ENCODE data around the gene TGFBR3L. TPM values are rescaled to one million over a fixed set of nuclear protein-coding genes. Genes with fewer than 3 reads are reported as not detected.

TGFBR3L gene
- total and polyA plus RNA-seq, 2 of the 8 experiments (the other 6 are each of a cell fraction or from before 2014, with no cell fraction given) = 3.1 to 3.7 TPM

- H4K20me1 ChIP-seq (replicated peaks in 1 of 2; ENCODE audit: control insufficient read depth in 1 of 2, insufficient read depth in 2 of 2, low read length in 2 of 2) = peaks cover 0 to 3% of the 10 kb centered on the region in 2 experiments
- H4K91ac ChIP-seq (replicated peaks; ENCODE audit: insufficient read length, low read length) = no peak overlapping the region
- H2AFZ ChIP-seq (ENCODE audit: low read length) = no peak overlapping the region
- ChIA-PET CTCF (ENCODE audit: partially characterized antibody) (interaction anchor here (1.0 to 3.4 kb wide), 10 partner anchors 10 to 545 kb away, joined by 3 to 21 read pairs (median 6); partner anchors contain the start of genes LRRC8E and TGFBR3L), POLR2A (ENCODE audit: partially characterized antibody) (interaction anchor here (2.3 to 2.8 kb wide), 3 partner anchors 13 to 45 kb away, joined by 8 to 10 read pairs (median 8); partner anchors contain the start of gene TIMM44)
- H2AK5ac ChIP-seq (ENCODE audit: low read depth, low read length) = no peak overlapping the region
- no peaks in the 10 kb centered on the region for H3K9me3 ChIP-seq (ENCODE audit: insufficient read depth in 2 of 2, low read depth in 1 of 2, low read length in 1 of 2)
- FAIRE-seq = no peak
- H2BK5ac ChIP-seq (ENCODE audit: low read depth, low read length) = no peak overlapping the region
- 95% methylated on average over 16 of the region's 16 CpGs; no CpG with 5 or more reads in 1 of the 2 experiments for WGBS, 2 experiments (ENCODE audit: extremely low coverage in 1 of 2, insufficient coverage in 1 of 2, insufficient read length in 1 of 2, insufficient replicate concordance in 2 of 2, low coverage in 1 of 2, low lambda C conversion rate in 2 of 2, missing lambda C conversion rate in 1 of 2)
- H3K56ac ChIP-seq (replicated peaks; ENCODE audit: insufficient read length, low read depth, low read length) = no peak overlapping the region
- no peaks in the 10 kb centered on the region for H3K27me3 ChIP-seq (replicated peaks in 1 of 4; ENCODE audit: control insufficient read depth in 3 of 4, extremely low read depth in 1 of 4, insufficient read depth in 3 of 4, low read length in 3 of 4)
- H2BK15ac ChIP-seq (ENCODE audit: low read length) = no peak overlapping the region
- no peak overlapping the region for H3K23ac ChIP-seq (ENCODE audit: insufficient read length)
- no peak overlapping the region for H3K18ac ChIP-seq (ENCODE audit: extremely low read depth, low read length)
- no peaks in the 10 kb centered on the region; a peak in 1 of 8 replicates for H3K36me3 ChIP-seq (ENCODE audit: control insufficient read depth in 2 of 4, insufficient read depth in 4 of 4, low read length in 3 of 4)
- H3K79me1 ChIP-seq (ENCODE audit: low read depth, low read length) = no peaks in the 10 kb centered on the region
- no peak overlapping the region for H3K27ac ChIP-seq (ENCODE audit: low read depth, low read length)
- no peak overlapping the region for H3K4me3 ChIP-seq (ENCODE audit: extremely low read depth in 1 of 4, insufficient read depth in 2 of 4, low read depth in 3 of 4, low read length in 4 of 4)
- no peak overlapping the region for H3K9ac ChIP-seq (replicated peaks in 1 of 4; ENCODE audit: extremely low read depth in 1 of 4, low read depth in 3 of 4, low read length in 3 of 4)
- no peaks in the 10 kb centered on the region for H3K79me2 ChIP-seq (ENCODE audit: control insufficient read depth in 1 of 2, insufficient read depth in 2 of 2, low read length in 2 of 2)
- no peak overlapping the region for H3K4me2 ChIP-seq (ENCODE audit: insufficient read depth in 1 of 2, low read depth in 2 of 2, low read length in 2 of 2)
- H4K8ac ChIP-seq (ENCODE audit: extremely low read depth, insufficient read depth, low read length) = no peak overlapping the region
- H2BK120ac ChIP-seq (replicated peaks; ENCODE audit: low read depth, low read length) = no peak overlapping the region
- no peak overlapping the region for H2BK20ac ChIP-seq (ENCODE audit: low read length)
- peaks cover 0 to 12% (median 3%) of the 10 kb centered on the region in 4 experiments; a peak in 3 of 7 replicates for H3K4me1 ChIP-seq (replicated peaks in 1 of 4; ENCODE audit: control insufficient read depth in 3 of 4, insufficient read depth in 4 of 4, low read length in 3 of 4)
- peaks cover 8% of the 10 kb centered on the region for H3K23me2 ChIP-seq (ENCODE audit: low read depth, low read length)
- no peak overlapping the region for H3K14ac ChIP-seq (ENCODE audit: insufficient read length)
- H4K5ac ChIP-seq (ENCODE audit: insufficient read length, low read depth, low read length) = no peak overlapping the region
- DNase-seq (ENCODE audit: low read depth in 1 of 2, low spot score in 2 of 2) = no peak
- H3K4ac ChIP-seq (replicated peaks; ENCODE audit: insufficient read length, low read depth, low read length) = no peak overlapping the region
- H2BK12ac ChIP-seq (ENCODE audit: low read depth, low read length) = no peak overlapping the region
- no peak for TF ChIP-seq POU5F1 (IDR thresholded peaks at IDR 0.05; ENCODE audit: low read depth, low read length)
- no peak for TF ChIP-seq CTBP2 (IDR thresholded peaks at IDR 0.05; ENCODE audit: borderline replicate concordance, insufficient read depth, insufficient read length, low read length)
- TF ChIP-seq SUZ12 (IDR thresholded peaks at IDR 0.05; ENCODE audit: low read length) = no peak
- no peak for TF ChIP-seq BCL11A (IDR thresholded peaks at IDR 0.05; ENCODE audit: low read depth in 2 of 2, low read length in 2 of 2)
- TF ChIP-seq YY1 (IDR thresholded peaks at IDR 0.05; ENCODE audit: low read depth, low read length) = no peak
- TF ChIP-seq HDAC2 (IDR thresholded peaks at IDR 0.05; ENCODE audit: borderline replicate concordance in 1 of 2, low read depth in 2 of 2, low read length in 2 of 2) = no peak
- no peak for TF ChIP-seq POLR2A (IDR thresholded peaks at IDR 0.05; ENCODE audit: control extremely low read depth in 1 of 2, low read depth in 2 of 2, low read length in 2 of 2)
- no peak for TF ChIP-seq MAFK (IDR thresholded peaks at IDR 0.05; ENCODE audit: low read depth, low read length)
- TF ChIP-seq RBBP5 (IDR thresholded peaks at IDR 0.05; ENCODE audit: borderline replicate concordance, low read depth, low read length) = no peak
- no peak for TF ChIP-seq JUN (IDR thresholded peaks at IDR 0.05; ENCODE audit: low read depth, low read length)
- TF ChIP-seq PHF8 (conservative IDR thresholded peaks at IDR 0.05; ENCODE audit: low read depth, low read length) = no peak
- TF ChIP-seq NRF1 (IDR thresholded peaks at IDR 0.05; ENCODE audit: low read depth, low read length) = no peak
- no peak for TF ChIP-seq SP1 (IDR thresholded peaks at IDR 0.05; ENCODE audit: low read depth, low read length)
- TF ChIP-seq TCF12 (IDR thresholded peaks at IDR 0.05; ENCODE audit: low read depth, low read length) = no peak
Measured at GRCh38 chr19:7898967-7899366, 15.7 kb upstream of the TGFBR3L start.

Data from H1 (cell line).